HEK293 (cell line): ENCODE data around the gene SMURF1.

Experiments used
- CTCF ChIA-PET: fragments of 350-600 bp; formaldehyde crosslinking; extraction: SDS; loops from one replicate; lab custom pipeline; 2021; ENCODE audit warnings: antibody characterized with exemption; lab: Yijun Ruan, JAX
- POLR2A ChIA-PET: fragments of 300-600 bp; formaldehyde crosslinking; extraction: SDS; loops from one replicate; lab custom pipeline; 2020; ENCODE audit warnings: antibody characterized with exemption, inconsistent platforms; lab: Yijun Ruan, JAX
- H3K27ac ChIP-seq: fragments of 200-500 bp; sonication (Bioruptor generic); 2 replicates; pipeline ENCODE4 v1.5.1; 2014; ENCODE audit warnings: low read depth, low read length, control low read depth, inconsistent platforms; ENCODE audit errors: extremely low read depth
- H3K36me3 ChIP-seq, 2 experiments: fragments of 200-500 bp in 1 of 2; sonication (Bioruptor generic) in 1 of 2; 1 replicate in 1 of 2; 2 replicates in 1 of 2; pipeline ENCODE4 v1.5.1; 2014 to 2017; ENCODE audit warnings: inconsistent platforms in 2 of 2, low read length in 2 of 2; ENCODE audit not compliant: control insufficient read depth in 2 of 2, insufficient read depth in 1 of 2
- H3K4me1 ChIP-seq: fragments of 200-500 bp; sonication (Bioruptor generic); 2 replicates; pipeline ENCODE4 v1.5.1; 2014; ENCODE audit warnings: mild to moderate bottlenecking, low read length, inconsistent platforms; ENCODE audit not compliant: control insufficient read depth, insufficient read depth
- H3K4me3 ChIP-seq: 2 replicates; pipeline ENCODE4 v1.5.1; 2011; ENCODE audit warnings: low read depth, mild to moderate bottlenecking, control low read depth, low read length, moderate library complexity
- H3K9me3 ChIP-seq: fragments of 200-500 bp; sonication (Bioruptor generic); 2 replicates; pipeline ENCODE4 v1.5.1; 2014; ENCODE audit warnings: low read depth, low read length, inconsistent platforms; ENCODE audit not compliant: control insufficient read depth, insufficient read depth
- BCL11B ChIP-seq: fragments of 450-650 bp; formaldehyde crosslinking; IDR thresholded peaks from 2 replicates; pipeline ENCODE4 v1.5.1; 2016; ENCODE audit warnings: low read depth, missing biosample characterization, missing genetic modification characterization
- EGR2 ChIP-seq: fragments of 450-650 bp; formaldehyde crosslinking; IDR thresholded peaks from 2 replicates; pipeline ENCODE4 v1.5.1; 2016; ENCODE audit warnings: low read depth, missing biosample characterization, missing genetic modification characterization
- FEZF1 ChIP-seq: fragments of 450-650 bp; formaldehyde crosslinking; IDR thresholded peaks from 2 replicates; pipeline ENCODE4 v1.5.1; 2016; ENCODE audit warnings: missing biosample characterization, missing genetic modification characterization
- GLIS1 ChIP-seq: fragments of 450-650 bp; formaldehyde crosslinking; IDR thresholded peaks from 2 replicates; pipeline ENCODE4 v1.5.1; 2016; ENCODE audit warnings: missing biosample characterization, missing genetic modification characterization
- IKZF3 ChIP-seq: fragments of 450-650 bp; IDR thresholded peaks from 2 replicates; pipeline ENCODE4 v1.5.0; 2018; ENCODE audit warnings: missing biosample characterization, mild to moderate bottlenecking, missing genetic modification characterization, moderate library complexity
- KLF9 ChIP-seq: fragments of 450-650 bp; formaldehyde crosslinking; IDR thresholded peaks from 2 replicates; pipeline ENCODE4 v1.5.1; 2016; ENCODE audit warnings: missing biosample characterization, missing genetic modification characterization, low read depth
- WT1 ChIP-seq: fragments of 450-650 bp; formaldehyde crosslinking; IDR thresholded peaks from 2 replicates; pipeline ENCODE4 v1.5.1; 2016; ENCODE audit warnings: missing biosample characterization, missing genetic modification characterization
- YY2 ChIP-seq: fragments of 450-650 bp; formaldehyde crosslinking; IDR thresholded peaks from 2 replicates; pipeline ENCODE4 v1.5.1; 2016; ENCODE audit warnings: missing biosample characterization, missing genetic modification characterization
- ZBTB1 ChIP-seq: fragments of 450-650 bp; formaldehyde crosslinking; IDR thresholded peaks from 2 replicates; pipeline ENCODE4 v1.5.1; 2016; ENCODE audit warnings: missing biosample characterization, missing genetic modification characterization
- ZBTB17 ChIP-seq: fragments of 450-650 bp; formaldehyde crosslinking; IDR thresholded peaks from 2 replicates; pipeline ENCODE4 v1.5.1; 2016; ENCODE audit warnings: missing biosample characterization, missing genetic modification characterization
- ZFHX2 ChIP-seq: fragments of 450-650 bp; formaldehyde crosslinking; conservative IDR thresholded peaks from 2 replicates; pipeline ENCODE4 v1.5.1; 2016; ENCODE audit warnings: missing biosample characterization, missing genetic modification characterization
- ZIC2 ChIP-seq: fragments of 450-650 bp; formaldehyde crosslinking; IDR thresholded peaks from 2 replicates; pipeline ENCODE4 v1.5.1; 2016; ENCODE audit warnings: missing biosample characterization, missing genetic modification characterization
- ZNF112 ChIP-seq: fragments of 450-650 bp; formaldehyde crosslinking; IDR thresholded peaks from 2 replicates; pipeline ENCODE4 v1.5.0; 2017; ENCODE audit warnings: missing biosample characterization, missing genetic modification characterization
- ZNF121 ChIP-seq: fragments of 450-650 bp; formaldehyde crosslinking; IDR thresholded peaks from 2 replicates; pipeline ENCODE4 v1.5.1; 2016; ENCODE audit warnings: missing biosample characterization, missing genetic modification characterization
- ZNF169 ChIP-seq: fragments of 450-650 bp; formaldehyde crosslinking; IDR thresholded peaks from 2 replicates; pipeline ENCODE4 v1.5.1; 2016; ENCODE audit warnings: missing biosample characterization, missing genetic modification characterization
- ZNF2 ChIP-seq: fragments of 450-650 bp; formaldehyde crosslinking; IDR thresholded peaks from 2 replicates; pipeline ENCODE4 v1.5.1; 2016; ENCODE audit warnings: missing biosample characterization, missing genetic modification characterization
- ZNF211 ChIP-seq: fragments of 450-650 bp; formaldehyde crosslinking; IDR thresholded peaks from 2 replicates; pipeline ENCODE4 v1.5.1; 2016; ENCODE audit warnings: low read depth, missing biosample characterization, missing genetic modification characterization
- ZNF239 ChIP-seq: fragments of 450-650 bp; formaldehyde crosslinking; IDR thresholded peaks from 2 replicates; pipeline ENCODE4 v1.5.1; 2016; ENCODE audit warnings: missing biosample characterization, missing genetic modification characterization
- ZNF24 ChIP-seq: fragments of 450-650 bp; formaldehyde crosslinking; IDR thresholded peaks from 2 replicates; pipeline ENCODE4 v1.5.1; 2016; ENCODE audit warnings: missing biosample characterization, missing genetic modification characterization
- ZNF366 ChIP-seq: fragments of 450-650 bp; formaldehyde crosslinking; conservative IDR thresholded peaks from 2 replicates; pipeline ENCODE4 v1.5.1; 2016; ENCODE audit warnings: missing biosample characterization, missing genetic modification characterization
- ZNF404 ChIP-seq: fragments of 450-650 bp; formaldehyde crosslinking; IDR thresholded peaks from 2 replicates; pipeline ENCODE4 v1.5.1; 2017; ENCODE audit warnings: missing biosample characterization, missing genetic modification characterization
- ZNF473 ChIP-seq: fragments of 450-650 bp; formaldehyde crosslinking; IDR thresholded peaks from 2 replicates; pipeline ENCODE4 v1.5.1; 2017; ENCODE audit warnings: missing biosample characterization, missing genetic modification characterization
- ZNF48 ChIP-seq: fragments of 450-650 bp; formaldehyde crosslinking; IDR thresholded peaks from 2 replicates; pipeline ENCODE4 v1.5.1; 2016; ENCODE audit warnings: missing biosample characterization, missing genetic modification characterization
- ZNF514 ChIP-seq: fragments of 450-650 bp; formaldehyde crosslinking; IDR thresholded peaks from 2 replicates; pipeline ENCODE4 v1.5.1; 2016; ENCODE audit warnings: missing biosample characterization, missing genetic modification characterization
- ZNF548 ChIP-seq: fragments of 450-650 bp; formaldehyde crosslinking; IDR thresholded peaks from 2 replicates; pipeline ENCODE4 v1.5.1; 2016; ENCODE audit warnings: missing biosample characterization, missing genetic modification characterization
- ZNF626 ChIP-seq: fragments of 450-650 bp; sonication (Bioruptor Pico); formaldehyde crosslinking; IDR thresholded peaks from 2 replicates; pipeline ENCODE4 v1.5.1; 2018; ENCODE audit warnings: missing biosample characterization, missing genetic modification characterization, inconsistent platforms
- ZNF629 ChIP-seq: fragments of 450-650 bp; formaldehyde crosslinking; IDR thresholded peaks from 2 replicates; pipeline ENCODE4 v1.5.1; 2017; ENCODE audit warnings: missing biosample characterization, missing genetic modification characterization
- ZNF664 ChIP-seq: fragments of 450-650 bp; formaldehyde crosslinking; IDR thresholded peaks from 2 replicates; pipeline ENCODE4 v1.5.1; 2016; ENCODE audit warnings: missing biosample characterization, missing genetic modification characterization
- ZNF776 ChIP-seq: fragments of 450-650 bp; formaldehyde crosslinking; IDR thresholded peaks from 2 replicates; pipeline ENCODE4 v1.5.0; 2017; ENCODE audit warnings: missing biosample characterization, missing genetic modification characterization, borderline replicate concordance
- ZNF791 ChIP-seq: fragments of 450-650 bp; formaldehyde crosslinking; IDR thresholded peaks from 2 replicates; pipeline ENCODE4 v1.5.1; 2016; ENCODE audit warnings: missing biosample characterization, missing genetic modification characterization
- ZNF843 ChIP-seq: fragments of 450-650 bp; formaldehyde crosslinking; IDR thresholded peaks from 2 replicates; pipeline ENCODE4 v1.5.1; 2016; ENCODE audit warnings: missing biosample characterization, missing genetic modification characterization
- TF ChIP-seq, protein P1 (sequence below): fragments of 450-650 bp; formaldehyde crosslinking; IDR thresholded peaks from 2 replicates; pipeline ENCODE4 v1.5.1; 2016; ENCODE audit warnings: missing biosample characterization, missing genetic modification characterization
- TF ChIP-seq, protein P2 (sequence below): fragments of 450-650 bp; formaldehyde crosslinking; IDR thresholded peaks from 2 replicates; pipeline ENCODE4 v1.5.1; 2017; ENCODE audit warnings: missing biosample characterization, mild to moderate bottlenecking, missing genetic modification characterization, moderate library complexity
- TF ChIP-seq, protein P3 (sequence below): fragments of 450-650 bp; formaldehyde crosslinking; IDR thresholded peaks from 2 replicates; pipeline ENCODE4 v1.5.1; 2016; ENCODE audit warnings: missing biosample characterization, missing genetic modification characterization
- TF ChIP-seq, protein P4 (sequence below): fragments of 450-650 bp; formaldehyde crosslinking; IDR thresholded peaks from 2 replicates; pipeline ENCODE4 v1.5.1; 2017; ENCODE audit warnings: missing biosample characterization, missing genetic modification characterization
- TF ChIP-seq, protein P5 (sequence below): fragments of 450-650 bp; formaldehyde crosslinking; IDR thresholded peaks from 2 replicates; pipeline ENCODE4 v1.5.1; 2016; ENCODE audit warnings: missing biosample characterization, missing genetic modification characterization

Gene SMURF1

DNA sequence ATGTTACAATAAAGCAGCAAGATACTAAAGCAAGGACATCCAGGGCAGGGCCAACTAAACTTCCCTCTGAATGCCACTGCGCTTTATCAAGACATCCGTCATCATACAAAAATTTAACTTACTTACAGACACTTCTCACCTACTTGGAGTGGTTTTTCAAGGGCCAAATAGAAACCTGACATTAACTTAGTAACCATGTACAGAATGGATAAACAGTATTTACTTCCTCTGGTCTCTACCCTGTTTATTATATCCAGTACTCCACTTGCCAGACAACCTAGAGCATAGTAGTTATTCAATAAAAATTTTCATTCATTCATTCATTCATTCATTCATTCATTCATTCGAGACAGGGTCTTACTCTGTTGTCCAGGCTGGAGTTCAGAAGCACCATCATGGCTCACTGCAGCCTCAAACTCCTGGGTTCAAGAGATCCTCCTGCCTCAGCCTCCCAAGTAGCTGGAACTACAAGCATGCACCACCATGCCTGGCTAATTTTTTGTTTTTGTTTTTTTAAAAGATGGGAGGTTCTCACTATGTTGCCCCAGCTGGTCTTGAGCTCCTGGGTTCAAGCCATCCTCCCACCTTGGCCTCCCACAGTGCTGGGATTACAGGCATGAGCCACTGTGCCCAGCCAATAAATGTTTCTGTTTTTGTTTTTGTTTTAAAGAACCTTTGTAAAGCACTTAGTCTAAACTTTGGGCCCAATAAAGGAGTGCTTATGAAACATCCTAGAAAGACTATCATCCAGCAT is 19.0 kb downstream of the SMURF1 start:
- Histone ChIP-seq H3K4me1 (0 out of 2 replicates have a peak, but pooled peaks cover 6% of the 10 kb centered on the region), H3K4me3 (no peak overlapping the region), H3K9me3 (no peaks in the 10 kb centered on the region), H3K36me3 (no peaks in the 10 kb centered on the region), H3K27ac (no peak overlapping the region)
- ChIA-PET CTCF (no interaction called here), POLR2A (no interaction called here)
- no peak for TF ChIP-seq ZNF791 (tag by site-specific recombination)
- TF ChIP-seq, protein P1, sequence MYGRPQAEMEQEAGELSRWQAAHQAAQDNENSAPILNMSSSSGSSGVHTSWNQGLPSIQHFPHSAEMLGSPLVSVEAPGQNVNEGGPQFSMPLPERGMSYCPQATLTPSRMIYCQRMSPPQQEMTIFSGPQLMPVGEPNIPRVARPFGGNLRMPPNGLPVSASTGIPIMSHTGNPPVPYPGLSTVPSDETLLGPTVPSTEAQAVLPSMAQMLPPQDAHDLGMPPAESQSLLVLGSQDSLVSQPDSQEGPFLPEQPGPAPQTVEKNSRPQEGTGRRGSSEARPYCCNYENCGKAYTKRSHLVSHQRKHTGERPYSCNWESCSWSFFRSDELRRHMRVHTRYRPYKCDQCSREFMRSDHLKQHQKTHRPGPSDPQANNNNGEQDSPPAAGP (tag by site-specific recombination), result no peak
- 0 out of 2 replicates have a peak, but pooled peaks have one; percentile 47 for TF ChIP-seq ZNF843
- TF ChIP-seq ZNF629 (tag by site-specific recombination), result no peak
- 0 out of 2 replicates have a peak, but pooled peaks have one; percentile 22 for TF ChIP-seq EGR2 (tag by site-specific recombination)
- no peak for TF ChIP-seq ZNF626
- no peak for TF ChIP-seq IKZF3 (tag by site-specific recombination)
- TF ChIP-seq ZNF776 (tag by site-specific recombination), result no peak
- no peak for TF ChIP-seq ZNF548 (tag by site-specific recombination)
- TF ChIP-seq ZNF121, result peak; percentile 81
- 0 out of 2 replicates have a peak, but pooled peaks have one; percentile 21 for TF ChIP-seq ZNF2 (tag by site-specific recombination)
- TF ChIP-seq GLIS1 (tag by site-specific recombination), result peak; percentile 81
- TF ChIP-seq BCL11B (tag by site-specific recombination), result no peak
- TF ChIP-seq ZNF514 (tag by site-specific recombination), result no peak
- TF ChIP-seq ZNF211 (tag by site-specific recombination), result no peak
- peak; percentile 41; the same call in 1 of the 2 replicates for TF ChIP-seq FEZF1
- TF ChIP-seq ZNF404 (tag by site-specific recombination), result no peak
- no peak for TF ChIP-seq ZNF239
- TF ChIP-seq ZNF112 (tag by site-specific recombination), result no peak
- TF ChIP-seq, protein P2, sequence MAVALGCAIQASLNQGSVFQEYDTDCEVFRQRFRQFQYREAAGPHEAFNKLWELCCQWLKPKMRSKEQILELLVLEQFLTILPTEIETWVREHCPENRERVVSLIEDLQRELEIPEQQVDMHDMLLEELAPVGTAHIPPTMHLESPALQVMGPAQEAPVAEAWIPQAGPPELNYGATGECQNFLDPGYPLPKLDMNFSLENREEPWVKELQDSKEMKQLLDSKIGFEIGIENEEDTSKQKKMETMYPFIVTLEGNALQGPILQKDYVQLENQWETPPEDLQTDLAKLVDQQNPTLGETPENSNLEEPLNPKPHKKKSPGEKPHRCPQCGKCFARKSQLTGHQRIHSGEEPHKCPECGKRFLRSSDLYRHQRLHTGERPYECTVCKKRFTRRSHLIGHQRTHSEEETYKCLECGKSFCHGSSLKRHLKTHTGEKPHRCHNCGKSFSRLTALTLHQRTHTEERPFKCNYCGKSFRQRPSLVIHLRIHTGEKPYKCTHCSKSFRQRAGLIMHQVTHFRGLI (tag by site-specific recombination), result no peak
- no peak for TF ChIP-seq ZNF366 (tag by site-specific recombination)
- no peak for TF ChIP-seq YY2
- TF ChIP-seq ZIC2 (tag by site-specific recombination), result no peak; the same call in 1 of the 2 replicates
- TF ChIP-seq, protein P3, sequence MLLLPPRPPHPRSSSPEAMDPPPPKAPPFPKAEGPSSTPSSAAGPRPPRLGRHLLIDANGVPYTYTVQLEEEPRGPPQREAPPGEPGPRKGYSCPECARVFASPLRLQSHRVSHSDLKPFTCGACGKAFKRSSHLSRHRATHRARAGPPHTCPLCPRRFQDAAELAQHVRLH (tag by site-specific recombination), result no peak
- TF ChIP-seq, protein P4, sequence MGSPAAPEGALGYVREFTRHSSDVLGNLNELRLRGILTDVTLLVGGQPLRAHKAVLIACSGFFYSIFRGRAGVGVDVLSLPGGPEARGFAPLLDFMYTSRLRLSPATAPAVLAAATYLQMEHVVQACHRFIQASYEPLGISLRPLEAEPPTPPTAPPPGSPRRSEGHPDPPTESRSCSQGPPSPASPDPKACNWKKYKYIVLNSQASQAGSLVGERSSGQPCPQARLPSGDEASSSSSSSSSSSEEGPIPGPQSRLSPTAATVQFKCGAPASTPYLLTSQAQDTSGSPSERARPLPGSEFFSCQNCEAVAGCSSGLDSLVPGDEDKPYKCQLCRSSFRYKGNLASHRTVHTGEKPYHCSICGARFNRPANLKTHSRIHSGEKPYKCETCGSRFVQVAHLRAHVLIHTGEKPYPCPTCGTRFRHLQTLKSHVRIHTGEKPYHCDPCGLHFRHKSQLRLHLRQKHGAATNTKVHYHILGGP (tag by site-specific recombination), result peak; percentile 95
- TF ChIP-seq, protein P5, sequence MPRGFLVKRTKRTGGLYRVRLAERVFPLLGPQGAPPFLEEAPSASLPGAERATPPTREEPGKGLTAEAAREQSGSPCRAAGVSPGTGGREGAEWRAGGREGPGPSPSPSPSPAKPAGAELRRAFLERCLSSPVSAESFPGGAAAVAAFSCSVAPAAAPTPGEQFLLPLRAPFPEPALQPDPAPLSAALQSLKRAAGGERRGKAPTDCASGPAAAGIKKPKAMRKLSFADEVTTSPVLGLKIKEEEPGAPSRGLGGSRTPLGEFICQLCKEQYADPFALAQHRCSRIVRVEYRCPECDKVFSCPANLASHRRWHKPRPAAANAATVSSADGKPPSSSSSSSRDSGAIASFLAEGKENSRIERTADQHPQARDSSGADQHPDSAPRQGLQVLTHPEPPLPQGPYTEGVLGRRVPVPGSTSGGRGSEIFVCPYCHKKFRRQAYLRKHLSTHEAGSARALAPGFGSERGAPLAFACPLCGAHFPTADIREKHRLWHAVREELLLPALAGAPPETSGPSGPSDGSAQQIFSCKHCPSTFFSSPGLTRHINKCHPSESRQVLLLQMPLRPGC, result no peak
- TF ChIP-seq WT1 (tag by site-specific recombination), result peak; percentile 98
- TF ChIP-seq ZBTB1, result no peak
- TF ChIP-seq ZNF169 (tag by site-specific recombination), result no peak
- TF ChIP-seq KLF9 (tag by site-specific recombination), result no peak
- TF ChIP-seq ZNF24, result peak; percentile 89
- no peak for TF ChIP-seq ZBTB17
- TF ChIP-seq ZNF664, result peak; percentile 41; the same call in 1 of the 2 replicates
- peak; percentile 40 for TF ChIP-seq ZFHX2
- no peak for TF ChIP-seq ZNF473 (tag by site-specific recombination)
- no peak for TF ChIP-seq ZNF48 (tag by site-specific recombination)
